NCI-H510A treated with DMSO at 0.1 percent for 48 hours (cell line): ENCODE results near the gene MAGEF1.

ENCODE experiments used
- DNase-seq: peaks from one replicate; lab custom pipeline; 2025; lab: John Stamatoyannopoulos, UW

Gene MAGEF1

DNA sequence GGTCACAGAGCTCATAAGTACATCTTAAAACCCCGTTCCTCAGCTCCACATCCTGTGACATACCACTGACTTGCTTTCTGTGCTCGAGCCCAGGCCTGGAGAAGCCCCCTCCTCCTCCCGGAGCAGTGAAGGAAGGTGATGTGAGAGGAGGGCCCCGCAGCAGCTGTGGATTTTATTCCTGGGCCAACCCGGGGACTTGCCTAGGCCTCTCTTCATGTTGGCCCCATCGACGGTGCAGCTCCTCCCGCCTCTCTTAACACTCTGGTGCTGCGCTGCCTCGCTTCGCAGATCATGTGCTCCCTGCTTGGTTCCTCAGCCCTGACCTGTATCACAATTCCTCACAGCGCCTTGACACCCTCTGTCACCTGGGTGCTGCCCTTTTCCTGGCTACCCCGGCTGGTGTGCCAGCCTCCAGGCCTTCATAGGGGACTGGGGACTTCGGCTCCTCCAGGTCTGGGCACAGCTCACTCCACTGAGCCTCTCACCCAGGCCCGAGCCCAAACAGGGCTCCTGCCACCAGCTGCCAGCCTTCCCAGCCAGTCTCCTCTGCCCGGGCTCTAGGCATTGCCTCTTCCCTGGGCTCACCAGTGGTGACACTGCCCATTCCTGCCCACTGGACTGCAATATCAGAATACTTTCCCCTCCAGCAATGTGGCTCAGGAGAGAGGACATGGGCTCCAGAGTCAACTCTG lies 21.5 kb downstream of the MAGEF1 start:
- DNase-seq, result no peak

DNA sequence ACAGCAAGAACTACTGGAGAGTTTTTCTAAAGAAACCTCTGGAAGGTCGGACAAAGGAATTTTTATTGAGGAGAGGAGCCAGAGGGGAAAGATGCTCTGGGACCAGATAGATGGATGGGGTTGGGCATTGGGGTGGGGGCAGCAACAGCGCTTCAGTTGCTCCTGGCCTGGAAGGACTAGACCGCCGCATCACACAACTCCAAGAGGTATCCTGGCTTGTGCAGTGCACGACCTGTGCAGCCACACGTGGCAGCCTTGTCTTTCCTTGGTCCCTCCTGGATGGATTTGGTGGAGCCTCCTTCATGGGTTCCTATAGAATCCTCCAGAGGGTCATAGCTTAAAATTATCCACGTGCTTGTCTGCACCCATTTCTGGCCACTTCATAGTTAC lies 23.0 kb downstream of the MAGEF1 start:
- no peak for DNase-seq

DNA sequence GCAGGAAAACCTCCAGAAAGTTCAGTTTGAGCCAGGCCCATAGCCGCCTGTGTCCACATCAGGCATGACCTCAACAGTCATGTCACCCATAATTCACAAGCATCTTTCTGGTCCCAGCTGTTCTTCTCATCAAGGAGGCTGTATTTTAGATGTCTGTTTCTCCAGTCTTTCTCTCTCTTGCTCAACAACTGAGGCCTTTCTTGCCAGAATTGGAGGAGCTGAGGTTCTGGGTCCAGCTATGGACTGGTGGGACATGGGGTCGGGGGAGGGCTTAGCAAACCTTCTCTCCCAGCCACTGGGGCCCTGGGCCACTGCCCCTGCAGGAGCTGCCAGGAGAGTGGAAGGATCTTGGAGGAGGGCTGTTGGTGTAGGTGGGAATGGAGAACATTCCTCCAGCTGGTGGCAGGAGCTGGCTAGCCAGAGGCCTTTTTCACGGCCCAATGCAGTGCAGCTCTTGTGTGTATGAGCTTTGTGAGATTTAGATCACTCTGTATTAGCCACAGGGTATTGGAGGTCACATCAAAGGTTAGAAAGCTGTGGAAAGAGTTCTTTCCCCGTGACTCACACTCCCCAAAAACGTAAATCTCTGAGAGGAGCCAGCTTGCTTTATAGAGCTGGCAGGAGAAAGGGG lies 23.5 kb downstream of the MAGEF1 start:
- no peak for DNase-seq

DNA sequence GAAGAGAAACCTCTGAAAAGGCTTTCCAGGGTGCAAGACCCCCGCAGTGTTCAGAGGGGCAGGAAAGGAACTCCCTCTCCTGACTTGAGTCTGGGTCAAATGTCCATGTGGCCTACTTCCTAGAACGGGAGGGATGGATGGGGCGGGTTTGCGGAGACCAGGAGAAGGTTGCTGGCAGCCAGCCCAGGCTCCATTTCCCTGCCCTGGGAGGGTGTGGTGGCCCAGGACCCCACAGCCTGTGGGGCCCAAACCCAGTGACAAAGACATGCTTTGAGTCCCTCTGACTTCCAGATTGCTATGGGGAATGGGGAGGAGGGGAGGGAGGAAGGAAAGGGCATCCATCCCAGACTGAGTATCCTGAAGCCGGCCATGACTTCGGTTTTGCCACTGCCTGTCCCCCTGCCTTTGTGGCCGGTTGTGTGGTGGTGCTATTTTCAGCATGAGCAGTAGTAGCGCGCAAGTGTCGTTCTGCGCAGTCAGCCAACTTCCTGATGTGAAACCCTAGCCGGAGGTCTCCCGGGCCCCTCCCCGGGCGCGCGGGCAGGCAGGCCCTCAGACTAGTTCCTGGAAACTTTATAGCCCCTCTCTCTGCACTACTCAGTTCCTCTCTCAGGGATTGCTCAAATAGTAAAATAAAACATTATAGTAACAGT lies 24.4 kb downstream of the MAGEF1 start:
- no peak for DNase-seq

DNA sequence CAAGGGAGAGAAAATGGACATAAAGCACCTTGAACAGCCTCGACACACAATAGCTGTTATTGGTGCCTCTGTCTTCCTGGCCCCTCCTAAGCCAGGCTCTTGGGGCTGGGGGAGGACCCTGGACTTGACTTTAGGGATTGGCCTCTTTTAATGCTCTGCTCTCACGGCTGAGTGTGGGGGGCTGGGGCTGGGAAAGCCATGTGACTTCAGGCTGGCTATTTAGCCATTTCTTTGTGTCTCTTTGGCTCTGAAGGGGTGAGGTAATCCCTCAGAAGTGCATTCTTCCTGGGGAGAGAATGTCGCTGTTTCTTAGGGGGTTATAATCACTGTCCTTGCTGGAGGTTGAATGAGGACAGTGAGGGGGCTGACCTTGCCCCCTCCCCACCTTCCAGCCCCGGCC lies 26.2 kb downstream of the MAGEF1 start:
- DNase-seq, result no peak

DNA sequence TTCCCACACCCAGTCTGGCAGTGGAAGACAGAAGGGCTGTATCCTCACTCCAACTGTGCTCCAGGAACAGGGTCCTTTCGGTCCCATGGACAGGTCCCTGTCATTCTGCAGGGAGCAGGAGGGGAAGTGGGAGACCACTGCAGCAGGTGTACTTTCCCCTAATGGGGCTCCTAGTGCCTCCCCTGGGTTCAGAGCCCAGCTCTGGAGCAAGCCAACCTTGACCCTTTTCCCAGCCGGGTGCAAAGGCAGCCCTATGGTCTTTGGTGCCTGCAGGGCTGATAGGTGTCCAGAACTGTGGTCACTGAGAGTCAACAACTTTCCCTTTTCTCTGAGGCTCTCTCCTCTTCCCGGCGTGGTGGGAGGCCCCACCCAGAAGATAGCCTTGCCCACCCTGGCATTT lies 26.8 kb downstream of the MAGEF1 start:
- DNase-seq, result no peak

DNA sequence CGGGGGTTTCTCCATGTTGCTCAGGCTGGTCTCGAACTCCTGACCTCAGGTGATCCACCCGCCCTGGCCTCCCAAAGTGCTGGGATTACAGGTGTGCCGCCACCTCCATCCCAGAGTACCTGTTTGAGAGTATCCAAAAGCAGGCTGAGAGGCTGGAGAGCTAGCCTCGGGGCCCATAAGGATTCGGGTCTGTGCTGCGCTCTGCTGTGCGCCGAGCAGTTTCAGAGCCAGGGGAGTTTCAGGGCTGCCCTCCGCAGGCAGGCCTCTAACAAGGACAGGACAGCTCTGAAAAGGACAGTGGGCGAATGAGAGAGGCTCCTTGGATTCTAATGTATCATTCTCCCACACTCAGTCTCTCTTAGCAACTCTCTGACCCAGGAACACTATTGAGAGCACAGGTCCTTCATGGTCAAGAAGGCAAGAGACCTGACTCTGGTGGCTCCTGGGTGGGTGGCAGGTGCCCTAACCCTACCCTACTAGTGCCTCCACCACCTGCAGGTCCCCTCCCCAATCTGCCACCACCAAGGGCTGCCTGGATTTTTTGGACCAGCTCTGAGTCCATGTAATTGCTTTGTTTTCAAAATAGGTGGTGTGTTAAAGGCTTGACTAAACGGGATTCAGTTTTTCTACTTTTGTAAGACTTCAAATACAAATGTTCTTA lies 27.8 kb downstream of the MAGEF1 start:
- DNase-seq, result no peak

DNA sequence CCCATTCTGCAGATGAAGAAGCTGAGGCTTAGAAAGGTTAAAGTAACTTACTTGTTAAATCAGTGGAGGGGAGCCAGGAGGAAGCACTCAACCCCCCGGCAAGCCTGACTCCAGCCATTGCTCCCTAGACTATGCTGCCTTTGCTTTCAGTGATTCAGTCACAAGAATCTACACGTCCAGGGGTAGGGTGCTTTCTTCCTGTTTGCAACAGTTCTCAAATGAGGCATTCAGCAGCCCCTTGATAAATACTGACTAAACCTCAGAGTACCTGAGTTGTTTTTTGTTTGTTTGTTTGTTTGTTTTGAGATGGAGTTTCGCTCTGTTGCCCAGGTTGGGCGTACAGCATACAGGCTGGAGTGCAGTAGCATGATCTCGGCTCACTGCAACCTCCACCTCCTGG lies 28.6 kb downstream of the MAGEF1 start:
- DNase-seq, result no peak

DNA sequence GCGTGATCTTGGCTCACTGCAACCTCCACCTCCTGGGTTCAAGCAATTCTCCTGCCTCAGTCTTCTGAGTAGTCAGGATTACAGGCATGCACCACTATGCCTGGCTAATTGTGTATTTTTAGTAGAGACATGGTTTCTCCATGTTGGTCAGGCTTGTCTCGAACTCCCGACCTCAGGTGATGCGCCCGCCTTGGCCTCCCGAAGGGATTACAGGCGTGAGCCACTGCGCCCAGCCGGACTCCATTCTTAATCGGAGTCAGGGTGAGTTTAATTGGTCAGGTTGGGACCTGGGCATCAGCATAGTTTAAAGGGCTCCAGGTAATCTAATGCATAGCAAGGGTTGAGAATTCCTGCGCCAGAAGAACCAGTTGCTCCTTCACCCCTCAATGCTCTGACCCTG lies 29.2 kb downstream of the MAGEF1 start:
- DNase-seq, result no peak

DNA sequence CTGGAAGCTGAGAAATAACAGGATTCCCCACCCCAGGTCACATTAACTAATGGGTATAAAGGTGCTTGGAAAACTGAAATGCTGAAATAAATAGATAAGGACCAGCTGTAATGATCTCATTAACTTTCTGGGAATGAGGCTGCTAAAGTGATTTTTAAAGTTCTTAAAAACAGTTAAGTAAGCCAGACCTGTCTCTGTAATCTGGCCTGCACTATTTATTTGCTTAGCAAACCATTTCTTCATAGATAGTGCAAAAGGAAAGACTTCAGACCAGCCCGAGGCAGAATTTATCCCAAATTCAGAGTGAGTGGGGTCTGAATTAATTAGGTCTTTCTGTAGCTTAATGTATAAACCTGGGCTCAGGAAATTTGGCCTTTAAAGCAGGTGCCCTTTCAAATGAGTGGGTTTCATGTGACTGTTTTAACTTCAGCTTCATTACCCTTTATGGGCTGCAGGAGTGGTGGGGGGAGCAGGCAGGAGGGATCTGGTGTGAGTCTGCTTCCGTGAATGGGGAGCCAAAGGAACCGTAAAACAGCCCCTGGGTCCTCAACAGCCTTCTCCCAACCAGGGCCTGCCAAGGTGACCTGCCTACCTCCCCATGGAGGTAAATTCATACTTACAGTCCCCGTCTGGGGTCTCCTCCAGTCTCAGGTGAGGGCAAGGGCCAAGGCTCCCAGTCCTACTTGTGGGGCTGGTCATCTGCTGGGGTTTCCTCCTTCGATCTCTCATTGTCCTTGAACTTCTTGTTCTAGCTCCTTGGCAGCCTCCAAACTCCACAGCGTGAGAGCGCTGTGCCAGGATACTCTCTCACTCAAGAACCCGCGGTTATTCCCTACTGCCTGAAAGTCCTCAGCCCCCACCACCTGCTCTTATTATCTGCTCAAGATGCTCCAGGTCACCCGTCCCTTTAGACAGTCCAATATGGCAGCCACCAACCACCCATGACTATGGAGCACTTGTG lies 31.2 kb downstream of the MAGEF1 start:
- DNase-seq, result no peak

DNA sequence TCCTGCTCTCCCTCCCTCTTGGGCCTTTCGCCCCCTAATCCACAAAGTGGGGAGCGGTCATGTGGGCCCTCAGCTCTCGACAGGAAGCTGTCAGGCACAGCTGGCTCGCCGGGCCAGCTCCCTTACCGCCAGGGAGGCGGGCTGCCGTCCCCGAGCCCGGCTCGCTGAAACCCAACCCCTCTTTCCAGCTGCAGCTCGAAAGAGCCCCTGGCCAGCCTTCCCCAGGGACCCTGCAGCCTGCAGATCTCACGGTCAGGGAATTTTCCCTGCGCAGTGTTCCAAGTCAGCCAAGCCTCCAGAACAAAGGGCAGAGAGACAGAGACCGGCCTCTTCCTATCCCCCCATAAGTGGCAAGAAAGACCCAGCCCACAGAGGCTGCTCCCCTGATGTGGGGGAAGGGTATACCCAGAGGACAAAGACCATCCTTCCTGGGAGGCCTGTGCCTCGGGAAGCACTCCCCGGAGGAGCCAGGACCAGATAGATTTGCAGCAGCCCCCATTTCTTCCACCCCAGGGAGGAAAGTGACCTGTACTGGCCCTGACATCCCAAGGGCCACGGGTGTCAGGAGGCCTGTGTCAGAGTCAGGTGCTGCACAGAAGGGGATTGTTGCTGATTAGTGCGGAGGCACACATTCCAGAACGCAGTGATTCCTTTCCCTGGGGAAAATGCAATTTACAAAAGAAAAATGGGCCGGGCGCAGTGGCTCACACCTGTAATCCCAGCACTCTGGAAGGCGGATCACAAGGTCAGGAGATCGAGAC lies 32.6 kb downstream of the MAGEF1 start:
- DNase-seq, result no peak

DNA sequence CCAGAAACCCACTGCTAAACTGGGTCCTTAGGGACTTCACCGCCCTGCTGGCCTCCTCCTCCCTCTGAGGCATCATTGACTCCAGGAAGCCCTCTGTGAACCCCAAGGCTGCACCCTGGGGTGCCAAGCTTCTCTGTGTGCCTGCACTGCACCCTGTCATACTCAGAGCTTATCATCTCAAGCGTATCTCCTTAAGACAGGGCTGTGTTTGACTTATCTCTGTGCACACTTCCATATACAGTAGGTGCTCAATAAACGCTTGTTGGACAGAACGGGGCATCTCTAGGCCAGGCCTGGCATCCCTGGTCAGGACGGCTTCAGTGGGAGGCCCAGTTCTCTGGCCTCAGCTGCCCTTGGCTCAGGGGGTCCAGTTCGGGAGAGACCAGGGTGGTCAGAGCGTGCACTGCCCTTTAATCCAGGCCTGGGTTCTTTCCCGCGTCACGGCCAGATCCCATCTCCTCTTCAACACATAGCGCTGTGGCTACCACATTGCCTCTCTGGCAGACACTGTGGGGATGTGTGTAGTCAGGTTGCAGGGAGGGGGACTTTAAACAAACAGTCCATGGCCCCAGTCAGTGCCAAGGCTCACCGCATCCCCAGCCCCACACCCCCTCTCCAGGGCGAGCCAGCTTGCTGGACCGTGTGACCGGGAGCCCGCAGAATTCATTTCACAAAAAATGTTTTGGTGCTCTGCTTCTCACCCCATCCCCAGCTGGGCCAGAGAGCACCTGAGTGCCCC lies 33.4 kb downstream of the MAGEF1 start:
- no peak for DNase-seq

DNA sequence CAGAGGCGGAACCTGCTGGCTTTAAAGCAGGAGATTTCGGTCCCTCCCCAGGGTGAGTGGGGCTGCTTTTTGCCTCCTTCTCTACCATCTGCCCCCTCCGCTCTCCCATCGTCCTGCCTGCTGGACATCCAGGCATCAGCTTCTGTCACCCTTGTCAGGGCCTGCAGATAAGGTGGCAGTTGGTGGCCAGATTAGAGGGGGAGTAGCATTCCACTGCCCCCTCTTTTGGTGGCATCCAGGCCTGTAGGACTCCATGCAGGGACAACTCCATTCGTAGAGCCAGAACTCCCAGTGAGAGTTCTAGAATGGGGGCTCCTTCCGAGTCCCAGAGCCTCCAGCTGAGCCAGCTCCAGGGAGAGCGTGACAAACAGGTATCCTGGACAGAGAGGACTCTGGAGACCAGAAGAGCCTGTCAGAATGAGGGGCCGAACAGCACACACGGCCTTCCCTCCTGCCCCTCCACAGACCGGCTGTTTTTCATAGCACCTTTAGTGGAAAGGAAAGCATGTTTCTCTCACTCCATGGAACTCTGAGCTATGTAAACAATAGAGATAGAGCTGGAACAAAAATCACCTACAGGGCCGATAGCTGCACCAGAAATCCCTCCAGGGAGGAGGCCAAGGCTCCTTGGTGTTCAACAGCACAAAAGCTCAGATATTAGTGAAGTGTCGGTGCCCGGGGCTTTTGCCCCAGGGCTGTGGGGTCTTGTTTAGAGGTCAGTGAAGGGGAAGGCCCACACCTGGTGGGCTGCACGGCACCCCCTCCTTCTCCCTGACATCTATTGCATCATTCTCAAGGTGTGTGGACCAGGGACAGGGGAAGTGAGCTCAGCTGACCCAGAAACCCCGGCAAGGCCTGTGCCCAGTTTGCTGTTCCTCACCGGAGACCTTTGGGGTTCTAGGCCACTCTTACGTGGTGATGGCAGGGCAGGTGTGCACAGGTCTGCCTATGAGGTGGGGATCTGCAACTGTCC lies 34.2 kb downstream of the MAGEF1 start:
- DNase-seq, result no peak

DNA sequence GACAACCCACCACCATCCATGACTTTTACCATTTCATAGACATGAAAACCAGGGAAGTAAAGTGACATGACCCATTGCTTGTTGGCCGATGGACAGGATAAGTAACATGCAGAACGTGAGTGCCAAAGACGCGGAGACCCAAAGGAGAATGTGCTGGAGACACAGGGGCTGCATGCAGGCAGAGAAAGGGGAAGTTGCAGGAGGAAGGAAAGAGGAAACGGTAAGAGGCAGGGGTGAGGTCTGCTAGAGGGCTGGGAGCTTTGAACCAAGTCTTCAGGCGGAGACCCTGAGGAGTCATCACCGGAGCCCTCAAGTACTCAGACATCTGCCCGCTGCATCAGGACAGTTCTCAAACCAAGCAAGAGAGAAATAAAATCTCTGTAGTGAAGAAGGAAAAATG lies 34.9 kb downstream of the MAGEF1 start:
- DNase-seq, result no peak

DNA sequence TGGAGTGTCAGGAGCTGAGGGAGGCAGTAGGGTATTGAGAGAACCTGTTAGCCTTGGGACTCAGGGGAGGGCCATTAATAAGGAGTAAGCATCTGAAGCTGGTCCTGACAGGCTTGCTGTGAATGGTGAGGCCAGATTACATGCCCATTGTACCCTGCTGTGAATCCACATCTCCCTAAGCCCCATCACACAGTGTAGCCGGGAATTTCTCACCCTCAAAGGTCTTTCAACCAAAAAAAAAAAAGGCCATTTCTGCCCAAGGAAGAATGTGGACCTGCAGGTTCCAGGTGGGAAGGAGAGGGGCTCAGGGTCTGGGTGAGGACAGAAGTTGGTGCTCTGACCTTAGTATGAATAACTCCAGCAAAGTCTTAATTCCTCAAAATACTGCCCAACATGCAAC lies 37.2 kb downstream of the MAGEF1 start:
- no peak for DNase-seq

DNA sequence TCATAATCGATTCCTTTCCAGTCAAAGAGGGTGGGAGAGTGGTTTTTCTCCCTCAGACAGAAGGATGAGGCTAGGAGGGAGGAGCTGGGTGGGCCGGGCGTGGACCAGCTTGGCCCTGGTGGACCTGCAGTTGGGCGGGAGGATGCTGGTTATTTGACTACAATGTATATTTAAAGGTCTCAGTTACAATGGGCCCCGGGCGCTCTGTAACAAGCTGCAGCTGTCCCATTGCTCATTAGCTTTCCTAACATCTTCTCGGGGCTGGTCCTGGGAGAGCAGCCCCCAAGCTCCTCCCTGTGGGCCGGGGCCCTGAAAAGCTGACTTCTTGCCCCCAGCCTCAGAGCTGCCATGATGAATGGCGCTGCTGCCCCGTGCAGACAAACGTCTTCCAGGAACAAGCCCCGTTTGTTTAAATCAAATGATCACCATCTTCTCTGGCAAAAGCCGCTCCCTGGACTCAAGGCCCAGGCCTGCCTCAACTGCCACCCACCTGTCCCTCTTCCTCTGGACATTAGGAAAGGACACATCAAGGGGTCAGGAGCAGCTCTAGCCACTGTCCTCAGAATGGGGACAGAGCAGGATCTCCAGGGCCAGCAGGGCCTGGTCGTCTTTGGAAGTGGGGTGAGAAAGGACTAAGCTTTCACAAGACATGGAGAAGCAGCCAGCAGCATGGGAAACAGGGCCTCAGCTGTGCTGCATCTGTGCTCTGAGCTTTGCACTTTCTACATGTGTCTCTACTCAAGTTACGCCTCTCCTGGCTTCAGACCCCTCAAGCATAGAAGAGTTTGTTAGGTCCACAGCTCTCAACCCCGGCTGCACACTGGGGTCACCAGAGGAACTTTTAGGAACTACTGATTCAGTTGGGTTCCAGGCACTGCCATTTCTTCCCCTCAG lies 38.6 kb downstream of the MAGEF1 start:
- DNase-seq, result no peak

DNA sequence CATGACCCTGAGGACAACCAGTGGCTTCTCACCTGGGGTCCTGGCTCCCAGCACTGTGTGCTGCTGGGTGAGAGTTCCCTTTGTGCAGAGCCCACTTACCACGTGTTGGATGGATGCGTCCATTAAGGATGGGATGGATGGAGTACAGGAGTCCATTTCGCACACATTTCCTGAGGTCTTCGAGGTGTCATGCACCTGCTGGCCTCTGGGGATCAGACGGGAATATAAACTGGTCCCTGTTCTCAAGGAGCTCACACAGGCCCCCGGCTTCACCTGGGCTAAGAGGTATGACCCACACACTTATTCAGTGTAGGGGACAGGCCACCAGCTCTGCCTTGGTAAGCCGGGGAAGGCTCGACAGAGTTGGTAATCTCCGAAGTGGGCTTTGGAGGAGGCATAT lies 39.5 kb downstream of the MAGEF1 start:
- no peak for DNase-seq

DNA sequence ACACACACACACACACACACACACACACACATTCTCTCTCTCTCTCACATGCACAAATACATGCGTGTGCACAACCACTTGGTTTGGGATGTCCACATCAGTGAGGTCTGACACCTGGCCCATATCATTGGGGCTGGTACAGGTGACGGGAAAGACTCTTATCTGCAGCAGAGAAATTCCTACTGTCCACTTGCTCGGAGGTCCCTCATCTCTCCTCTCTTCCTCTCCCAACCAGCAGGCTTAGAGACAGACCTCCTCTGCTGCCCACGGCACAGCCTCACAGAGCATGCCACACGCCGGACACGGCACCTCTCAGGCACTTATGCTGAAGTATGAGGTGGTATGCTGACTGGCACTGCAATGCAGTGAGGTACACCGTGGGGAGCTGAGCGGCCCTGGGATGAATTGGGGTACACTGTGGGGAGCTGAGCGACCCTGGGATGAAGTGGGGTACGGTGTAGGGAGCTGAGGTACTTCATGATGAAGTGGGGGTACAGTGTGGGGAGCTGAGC lies 41.7 kb downstream of the MAGEF1 start:
- no peak for DNase-seq
